C4-2B (cell line): Measurements from ENCODE around the gene SLC34A3.

Experiments used
- H3K27ac ChIP-seq: fragments of 450-650 bp; 2 replicates; pipeline ENCODE4 v1.5.1; 2017
- CTCF ChIP-seq: fragments of 450-650 bp; conservative IDR thresholded peaks from 2 replicates; pipeline ENCODE4 v1.5.1; 2017; ENCODE audit warnings: mild to moderate bottlenecking
- ZFX ChIP-seq: fragments of 450-650 bp; IDR thresholded peaks from 2 replicates; pipeline ENCODE4 v1.6.1; 2017

SLC34A3 gene

DNA sequence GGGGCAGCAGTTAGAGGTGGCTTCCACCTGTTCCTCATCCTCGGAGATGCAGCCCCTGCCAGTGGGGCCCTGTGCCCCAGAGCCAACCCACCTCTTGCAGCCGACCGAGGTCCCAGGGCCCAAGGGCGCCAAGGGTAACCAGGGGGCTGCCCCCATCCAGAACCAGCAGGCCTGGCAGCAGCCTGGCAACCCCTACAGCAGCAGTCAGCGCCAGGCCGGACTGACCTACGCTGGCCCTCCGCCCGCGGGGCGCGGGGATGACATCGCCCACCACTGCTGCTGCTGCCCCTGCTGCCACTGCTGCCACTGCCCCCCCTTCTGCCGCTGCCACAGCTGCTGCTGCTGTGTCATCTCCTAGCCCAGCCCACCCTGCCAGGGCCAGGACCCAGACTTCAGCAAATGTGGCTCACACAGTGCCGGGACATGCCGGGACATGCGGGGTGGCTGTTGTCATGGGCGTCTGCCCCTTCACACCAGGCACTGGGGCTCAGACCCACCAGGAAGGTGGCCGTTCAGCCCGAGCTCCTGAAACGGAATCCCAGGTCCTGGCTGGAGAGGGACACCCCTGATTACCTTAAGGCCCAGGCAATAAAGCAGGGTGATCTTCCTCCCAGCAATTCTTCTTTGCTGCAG is 4.9 kb upstream of the SLC34A3 start:
- peak overlapping the region; percentile 90 for H3K27ac ChIP-seq
- TF ChIP-seq ZFX (no peak), CTCF (no peak)

GRCh38 chr9:137226338-137227053 is 4.2 kb upstream of the SLC34A3 start:
- TF ChIP-seq ZFX = peak; percentile 19; the same call in 1 of the 2 replicates
- TF ChIP-seq CTCF = no peak
- H3K27ac ChIP-seq = peak overlapping the region; percentile 90

GRCh38 chr9:137227054-137227852 is 3.4 kb upstream of the SLC34A3 start, which contains the start of gene RNF224:
Gene RNF224, plus strand, starts transcription at chr9:137227502. Its CDS starts 834 bp downstream, at chr9:137228336.
- H3K27ac ChIP-seq = peak within 1 kb of the TSS; percentile 90
- no peak for TF ChIP-seq ZFX
- peak; percentile 93 for TF ChIP-seq CTCF

- no peak for TF ChIP-seq ZFX
- no peak; the same call in none of the 2 replicates for TF ChIP-seq CTCF
- H3K27ac ChIP-seq = peak overlapping the region; percentile 90
Observed at GRCh38 chr9:137227853-137228505, 2.7 kb upstream of the SLC34A3 start.

DNA sequence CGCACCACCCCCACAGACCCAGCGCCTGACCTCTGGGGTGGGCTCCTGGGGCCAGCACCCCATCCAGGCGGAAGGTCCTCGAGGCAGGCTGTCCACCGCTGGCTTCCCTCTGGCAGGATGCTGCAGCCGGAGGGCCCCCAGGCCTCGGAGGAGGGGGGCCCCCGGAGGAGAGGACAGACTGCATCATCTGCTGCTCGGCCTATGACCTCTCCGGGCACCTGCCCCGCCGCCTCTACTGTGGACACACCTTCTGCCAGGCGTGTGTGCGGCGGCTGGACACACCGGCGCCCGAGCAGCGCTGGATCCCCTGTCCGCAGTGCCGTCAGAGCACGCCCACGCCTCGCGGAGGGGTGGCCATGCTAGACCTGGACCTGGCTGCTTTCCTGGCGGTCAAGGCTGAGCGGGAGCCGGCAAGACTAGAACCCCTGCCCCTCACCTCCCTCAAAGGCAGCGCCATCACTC is 2.2 kb upstream of the SLC34A3 start:
- H3K27ac ChIP-seq = peak overlapping the region; percentile 90
- TF ChIP-seq ZFX = no peak
- no peak for TF ChIP-seq CTCF

GRCh38 chr9:137228968-137229896 is 1.5 kb upstream of the SLC34A3 start:
- TF ChIP-seq ZFX (no peak), CTCF (no peak)

More at GRCh38 chr9:137228968-137229896, 1.5 kb upstream of the SLC34A3 start:
- H3K27ac ChIP-seq = peak overlapping the region; percentile 90; the same call in 1 of the 2 replicates
